ENCODE results near the gene TLX2. TPM values are rescaled to one million over a fixed set of nuclear protein-coding genes. Genes with fewer than 3 reads are reported as not detected.

Gene TLX2
- total and polyA plus RNA-seq, 2 of the 13 experiments (the other 11 are each of a cell fraction or from before 2014, with no cell fraction given) = 0.05 to 0.20 TPM

- TF ChIP-seq ZNF513 (CRISPR knock-in tag; conservative IDR thresholded peaks at IDR 0.05) = no peak
- TF ChIP-seq AKNA (CRISPR knock-in tag; IDR thresholded peaks at IDR 0.05; ENCODE audit: borderline replicate concordance) = 0 out of 2 replicates have a peak, but pooled peaks have one; percentile 5
- TF ChIP-seq ELK4 (CRISPR knock-in tag; IDR thresholded peaks at IDR 0.05; ENCODE audit: borderline replicate concordance) = no peak
- TF ChIP-seq SETDB1 (CRISPR knock-in tag; IDR thresholded peaks at IDR 0.05; ENCODE audit: borderline replicate concordance) = no peak
- peak; percentile 73 for TF ChIP-seq EEA1 (CRISPR knock-in tag; IDR thresholded peaks at IDR 0.05; ENCODE audit: borderline replicate concordance)
- no peak for TF ChIP-seq TBX3 (IDR thresholded peaks at IDR 0.05; ENCODE audit: borderline replicate concordance)
- TF ChIP-seq SUZ12 (IDR thresholded peaks at IDR 0.05; ENCODE audit: low read depth, low read length) = no peak
- TF ChIP-seq ZNF547 (CRISPR knock-in tag; IDR thresholded peaks at IDR 0.05) = peak; percentile 97
- no peak; the same call in 1 of the 2 replicates for TF ChIP-seq NAIF1 (CRISPR knock-in tag; IDR thresholded peaks at IDR 0.05; ENCODE audit: borderline replicate concordance)
- no peak; the same call in 1 of the 2 replicates for TF ChIP-seq RNF219 (CRISPR knock-in tag; IDR thresholded peaks at IDR 0.05)
- no peak for TF ChIP-seq ZSCAN30 (CRISPR knock-in tag; IDR thresholded peaks at IDR 0.05)
- TF ChIP-seq GABPA (IDR thresholded peaks at IDR 0.05; ENCODE audit: low read depth, low read length) = no peak
- TF ChIP-seq GABPA (CRISPR knock-in tag; IDR thresholded peaks at IDR 0.05; ENCODE audit: low read depth) = 0 out of 2 replicates have a peak, but pooled peaks have one; percentile 34
- TF ChIP-seq MED8 (CRISPR knock-in tag; IDR thresholded peaks at IDR 0.05; ENCODE audit: insufficient replicate concordance) = peak; percentile 85
- no peak for TF ChIP-seq RXRB (CRISPR knock-in tag; IDR thresholded peaks at IDR 0.05; ENCODE audit: borderline replicate concordance)
- peak; percentile 87; the same call in 1 of the 2 replicates for TF ChIP-seq ZNF225 (CRISPR knock-in tag; IDR thresholded peaks at IDR 0.05)
- TF ChIP-seq ZNF124 (CRISPR knock-in tag; IDR thresholded peaks at IDR 0.05) = no peak; the same call in 1 of the 2 replicates
- peak; percentile 72 for TF ChIP-seq ZNF777 (CRISPR knock-in tag; IDR thresholded peaks at IDR 0.05)
- 0 out of 2 replicates have a peak, but pooled peaks have one; percentile 54 for TF ChIP-seq ONECUT2 (CRISPR knock-in tag; IDR thresholded peaks at IDR 0.05)
Observed at GRCh38 chr2:74481961-74482800, 32.1 kb upstream of the TLX2 start (continued).

Measured in HepG2 (cell line).